GM19467 (cell line): ENCODE measurements around the gene TRAF1.
A peak's percentile ranks its signal among the peaks of the same experiment; 100 is the strongest.

Experiments
- ATAC-seq: cut with Tn5 transposase; IDR thresholded peaks from one replicate; pipeline ENCODE4 v1.9.1; 2021; ENCODE audit warnings: mild to moderate bottlenecking, moderate library complexity; ENCODE audit not compliant: unreplicated experiment

Gene TRAF1

GRCh38 chr9:120910643-120911042, 16.0 kb downstream of the TRAF1 start:
- ATAC-seq = no peak

GRCh38 chr9:120909904-120910303, 16.7 kb downstream of the TRAF1 start:
- no peak for ATAC-seq

DNA sequence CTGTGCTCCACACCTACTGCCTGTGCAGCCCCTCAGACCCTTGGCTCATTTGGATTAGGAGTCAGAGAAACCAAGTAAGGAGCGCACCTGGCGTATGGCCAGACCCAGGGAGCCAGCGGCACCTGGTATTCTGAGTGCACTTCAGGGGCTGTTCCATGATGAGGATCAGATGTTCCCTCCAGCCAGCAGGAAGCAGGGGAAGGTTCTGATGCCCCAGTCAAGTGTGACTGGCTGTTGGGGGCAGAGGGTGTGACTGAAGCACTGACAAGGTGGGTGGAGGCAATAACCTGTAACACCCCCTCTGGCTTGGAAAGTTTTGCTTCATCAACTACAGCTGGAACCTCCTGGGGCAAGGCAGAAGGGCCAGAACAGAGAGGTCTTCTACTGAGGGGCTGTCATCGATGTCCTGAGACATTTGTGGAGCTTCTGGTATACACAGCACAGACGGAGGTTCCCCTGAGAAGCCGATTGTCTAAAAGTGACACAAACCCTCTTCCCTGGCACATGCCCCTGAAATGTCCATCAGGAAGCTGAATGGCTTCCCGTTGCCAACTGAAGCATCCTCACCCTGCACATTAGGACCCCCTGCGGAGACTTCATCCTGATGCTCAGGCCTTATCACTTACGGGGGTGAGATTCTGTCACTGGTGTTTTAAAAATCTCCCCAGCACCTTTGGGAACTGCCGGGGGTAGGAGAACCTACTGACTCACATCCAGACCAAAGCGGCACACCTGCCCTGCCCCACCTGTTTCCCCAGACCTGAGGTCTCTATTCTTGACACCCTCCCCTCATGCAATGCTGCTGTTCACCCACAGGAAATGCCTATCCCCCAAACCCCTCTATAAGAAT, 21.1 kb downstream of the TRAF1 start:
- no peak for ATAC-seq

GRCh38 chr9:120904978-120905301, 21.7 kb downstream of the TRAF1 start:
- ATAC-seq = no peak

DNA sequence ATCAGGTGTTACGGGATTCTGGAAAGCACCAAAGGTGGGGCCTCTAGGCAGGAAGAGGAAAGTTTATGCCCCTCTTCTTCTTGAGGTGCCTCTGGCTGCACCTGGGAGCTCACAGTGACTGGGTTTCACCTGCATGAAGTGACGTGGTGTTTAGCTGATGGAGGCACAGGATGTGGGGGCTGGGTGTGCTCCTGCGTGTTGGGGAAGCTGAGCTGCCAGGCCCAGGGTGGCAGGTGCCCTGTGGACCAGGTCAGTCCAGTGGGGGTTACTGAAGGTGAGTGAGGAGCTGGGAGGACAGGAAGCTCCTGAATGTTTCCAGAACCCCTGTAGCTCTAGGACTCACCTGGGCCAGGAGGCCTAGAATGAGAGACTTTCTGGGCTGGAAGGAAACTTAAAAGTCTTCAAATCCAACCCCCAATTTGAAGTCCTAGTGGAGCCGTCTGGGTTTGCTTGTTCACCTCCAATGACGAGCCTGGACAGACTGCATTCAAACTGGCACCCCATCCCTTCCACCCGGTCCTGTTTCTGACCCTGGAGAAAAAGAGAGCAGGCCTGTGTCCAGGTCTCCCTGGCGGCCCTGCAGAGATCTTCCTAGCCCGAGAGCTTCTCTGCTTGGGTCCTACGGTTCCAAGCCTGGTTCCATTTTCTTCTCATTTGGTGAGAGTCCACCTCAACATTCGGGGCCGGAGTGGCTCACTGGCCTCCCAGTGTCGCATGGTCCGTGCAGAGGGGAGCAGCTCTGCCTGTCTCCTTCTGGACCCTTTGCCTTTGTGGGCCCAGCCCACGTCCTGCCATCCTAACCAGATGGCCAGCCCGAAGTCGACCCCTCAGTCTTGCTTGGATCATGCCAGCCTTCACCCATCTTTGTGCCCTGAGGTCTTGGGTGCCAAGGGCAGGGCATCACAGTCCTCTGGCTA, 22.3 kb downstream of the TRAF1 start:
- ATAC-seq = no peak

- no peak for ATAC-seq
Observed at GRCh38 chr9:120902569-120903535, 23.7 kb downstream of the TRAF1 start.

DNA sequence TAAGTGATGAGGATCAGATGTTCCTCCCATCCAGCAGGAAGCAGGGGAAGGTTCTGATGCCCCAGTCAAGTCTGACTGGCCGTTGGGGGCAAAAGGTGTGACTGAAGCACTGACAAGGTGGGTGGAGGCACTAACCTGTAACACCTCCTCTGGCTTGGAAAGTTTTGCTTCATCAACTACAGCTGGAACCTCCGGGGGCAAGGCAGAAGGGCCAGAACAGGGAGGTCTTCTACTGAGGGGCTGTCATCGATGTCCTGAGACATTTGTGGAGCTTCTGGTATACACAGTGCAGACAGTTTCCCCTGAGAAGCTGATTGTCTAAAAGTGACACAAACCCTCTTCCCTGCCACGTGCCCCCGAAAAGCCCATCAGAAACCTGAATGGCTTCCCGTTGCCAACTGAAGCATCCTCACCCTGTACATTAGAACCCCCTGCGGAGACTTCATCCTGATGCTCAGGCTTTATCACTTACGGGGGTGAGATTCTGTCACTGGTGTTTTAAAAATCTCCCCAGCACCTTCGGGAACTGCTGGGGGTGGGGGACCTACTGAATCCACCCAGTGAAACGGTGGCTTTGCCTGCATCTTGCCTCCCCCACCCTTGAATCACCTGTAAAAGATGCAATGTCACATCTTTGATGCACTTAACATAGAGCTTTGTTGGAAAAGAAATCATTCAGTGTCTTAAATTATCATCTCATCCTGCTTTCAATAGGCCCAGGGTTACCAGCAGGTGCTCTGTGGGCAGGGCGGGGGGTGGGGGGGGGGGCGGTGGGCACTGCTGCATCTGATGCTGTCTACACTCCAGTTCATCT, 24.6 kb downstream of the TRAF1 start:
- no peak for ATAC-seq

GRCh38 chr9:120900824-120901223, 25.8 kb downstream of the TRAF1 start:
- ATAC-seq = no peak

GRCh38 chr9:120899490-120900068, 27.0 kb downstream of the TRAF1 start:
- ATAC-seq = no peak

GRCh38 chr9:120898396-120898795, 28.2 kb downstream of the TRAF1 start:
- ATAC-seq = no peak

GRCh38 chr9:120895951-120896350, 30.6 kb downstream of the TRAF1 start:
- ATAC-seq = no peak

- ATAC-seq = no peak
Observed at GRCh38 chr9:120894321-120895148, 32.1 kb downstream of the TRAF1 start.

- ATAC-seq = no peak
Observed at GRCh38 chr9:120893611-120894307, 32.8 kb downstream of the TRAF1 start.

DNA sequence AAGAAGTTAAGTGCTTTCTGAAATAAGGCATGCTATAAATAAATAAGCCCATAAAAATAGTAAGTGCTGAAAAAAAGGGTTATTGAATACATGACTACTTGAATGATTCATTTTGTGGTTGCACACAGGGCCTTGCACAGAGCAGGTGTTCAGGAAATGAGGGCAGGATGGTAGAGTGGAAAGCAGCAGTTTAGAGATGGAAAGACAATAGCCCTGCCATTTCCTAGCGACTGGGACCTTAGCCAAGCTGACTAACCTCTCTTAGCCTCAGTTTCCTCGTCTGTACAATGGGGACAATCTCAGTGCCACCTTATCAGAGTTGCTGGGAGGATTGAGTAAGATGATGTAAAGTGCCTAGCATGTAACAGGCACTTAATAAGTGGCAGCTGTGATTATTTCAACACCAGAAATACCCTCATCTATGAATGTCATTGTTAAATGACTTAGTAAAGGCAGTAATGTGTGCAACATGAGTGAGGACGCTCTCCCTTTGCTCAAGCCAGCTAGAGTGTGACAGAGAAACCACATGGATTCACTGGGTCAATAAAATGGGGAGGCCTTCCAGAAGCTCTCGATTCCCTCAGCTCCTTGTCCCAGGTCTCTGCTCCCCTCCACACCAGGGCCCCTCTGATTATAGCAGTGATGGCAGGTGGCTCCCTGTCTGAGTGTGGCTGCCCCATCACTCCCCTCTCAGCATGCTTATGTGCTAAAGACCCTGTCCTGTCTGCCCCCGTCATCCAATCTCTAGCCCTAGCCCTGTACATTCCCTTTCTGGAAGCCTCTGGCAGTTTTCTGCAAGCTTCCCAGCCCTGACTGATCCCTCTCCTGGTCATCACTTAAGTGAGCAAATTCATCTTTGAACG, 33.6 kb downstream of the TRAF1 start:
- ATAC-seq = peak; percentile 55

- ATAC-seq = peak; percentile 19
Observed at GRCh38 chr9:120891884-120892747, 34.5 kb downstream of the TRAF1 start.

- ATAC-seq = no peak
Observed at GRCh38 chr9:120891245-120891883, 35.2 kb downstream of the TRAF1 start.
